ENCODE results near the gene FOXD1. TPM values are rescaled to one million over a fixed set of nuclear protein-coding genes. Genes with fewer than 3 reads are reported as not detected.

The FOXD1 gene
- polyA plus RNA-seq, 1 donor (not counting 4 experiments of a cell fraction or from before 2014, with no cell fraction given): 7.0 TPM

DNA sequence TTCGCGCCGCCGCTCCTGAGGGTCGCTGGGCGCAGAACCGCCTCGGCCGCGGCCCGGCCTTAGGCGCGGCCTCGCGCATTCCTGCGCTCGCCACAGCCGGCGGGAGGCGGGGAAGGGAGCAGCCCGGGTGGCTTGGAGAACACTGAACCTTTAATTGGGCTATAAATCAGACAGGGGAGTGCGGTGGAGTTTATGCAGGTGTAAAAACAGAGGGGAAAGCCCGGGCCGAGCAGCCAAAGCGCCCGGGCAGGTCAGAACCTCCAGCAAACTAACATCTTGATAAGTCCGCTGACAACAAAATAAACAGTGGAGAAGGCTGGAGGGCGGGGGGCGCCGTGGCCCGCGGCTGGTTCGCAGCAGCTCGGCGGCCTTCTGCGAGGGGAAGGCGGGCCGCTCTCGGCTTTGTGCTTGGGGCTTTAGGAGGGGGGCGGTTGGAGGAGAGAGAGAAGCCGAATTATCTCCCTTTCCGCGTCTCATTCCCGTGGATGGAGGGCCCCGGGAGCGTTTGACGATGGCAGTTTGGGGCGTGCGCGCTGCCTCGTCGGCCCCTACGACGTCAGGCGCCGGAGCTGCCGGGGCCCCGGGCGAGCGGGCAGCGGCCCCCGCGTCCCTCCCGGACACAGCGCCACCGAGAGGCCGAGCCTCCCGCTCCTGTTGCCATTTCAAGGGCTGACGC lies 11.3 kb downstream of the FOXD1 start:
- H3K4me3 ChIP-seq (ENCODE audit: control insufficient read depth in 2 of 3, extremely low read depth in 1 of 3, insufficient read depth in 2 of 3, low read depth in 1 of 3, low read length in 3 of 3): peak overlapping the region; percentile 20 to 47 (median 47)
- H4K20me1 ChIP-seq (ENCODE audit: control insufficient read depth, extremely low read depth, insufficient read depth, low read length): no peaks in the 10 kb centered on the region
- H2AFZ ChIP-seq (ENCODE audit: control insufficient read depth, low read length): peak overlapping the region; percentile 78
- FAIRE-seq: no peak
- no peak for DNase-seq (ENCODE audit: low read depth, low spot score)
- no peaks in the 10 kb centered on the region for H3K9me1 ChIP-seq (ENCODE audit: control insufficient read depth, extremely low read depth, insufficient read depth, low read length)
- peak overlapping the region; percentile 94 for H3K4me2 ChIP-seq (ENCODE audit: control insufficient read depth, extremely low read depth, insufficient read depth, low read depth, low read length)
- no peaks in the 10 kb centered on the region for H3K79me2 ChIP-seq (ENCODE audit: control insufficient read depth, insufficient read depth, low read length)
- H3K9ac ChIP-seq (ENCODE audit: control insufficient read depth, extremely low read depth, insufficient read depth, low read length): peak overlapping the region; percentile 69
- peaks cover 22% of the 10 kb centered on the region for H3K27me3 ChIP-seq (ENCODE audit: control insufficient read depth, extremely low read depth, insufficient read depth, low read length)
- H3K27ac ChIP-seq (ENCODE audit: control insufficient read depth, insufficient read depth, low read length): peak overlapping the region; percentile 38
- H3K4me1 ChIP-seq (ENCODE audit: control insufficient read depth, extremely low read depth, insufficient read depth, low read length): peaks cover 21% of the 10 kb centered on the region
- no peak for TF ChIP-seq EZH2 (IDR thresholded peaks at IDR 0.05; ENCODE audit: low read length)
- TF ChIP-seq, protein P1, sequence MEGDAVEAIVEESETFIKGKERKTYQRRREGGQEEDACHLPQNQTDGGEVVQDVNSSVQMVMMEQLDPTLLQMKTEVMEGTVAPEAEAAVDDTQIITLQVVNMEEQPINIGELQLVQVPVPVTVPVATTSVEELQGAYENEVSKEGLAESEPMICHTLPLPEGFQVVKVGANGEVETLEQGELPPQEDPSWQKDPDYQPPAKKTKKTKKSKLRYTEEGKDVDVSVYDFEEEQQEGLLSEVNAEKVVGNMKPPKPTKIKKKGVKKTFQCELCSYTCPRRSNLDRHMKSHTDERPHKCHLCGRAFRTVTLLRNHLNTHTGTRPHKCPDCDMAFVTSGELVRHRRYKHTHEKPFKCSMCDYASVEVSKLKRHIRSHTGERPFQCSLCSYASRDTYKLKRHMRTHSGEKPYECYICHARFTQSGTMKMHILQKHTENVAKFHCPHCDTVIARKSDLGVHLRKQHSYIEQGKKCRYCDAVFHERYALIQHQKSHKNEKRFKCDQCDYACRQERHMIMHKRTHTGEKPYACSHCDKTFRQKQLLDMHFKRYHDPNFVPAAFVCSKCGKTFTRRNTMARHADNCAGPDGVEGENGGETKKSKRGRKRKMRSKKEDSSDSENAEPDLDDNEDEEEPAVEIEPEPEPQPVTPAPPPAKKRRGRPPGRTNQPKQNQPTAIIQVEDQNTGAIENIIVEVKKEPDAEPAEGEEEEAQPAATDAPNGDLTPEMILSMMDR (optimal IDR thresholded peaks at IDR 0.05 in 1 of 3, IDR thresholded peaks at IDR 0.05 in 1 of 3, conservative IDR thresholded peaks at IDR 0.05 in 1 of 3; ENCODE audit: extremely low read depth in 1 of 3, insufficient read depth in 2 of 3, low read length in 3 of 3): peak; percentile 28 to 69 (median 61)
- H3K9me3 ChIP-seq (ENCODE audit: control insufficient read depth, low read depth, low read length): no peaks in the 10 kb centered on the region
- H3K36me3 ChIP-seq (ENCODE audit: control insufficient read depth in 2 of 2, extremely low read depth in 1 of 2, insufficient read depth in 2 of 2, low read length in 2 of 2): no peaks in the 10 kb centered on the region
- dilution Hi-C loops (cut with MboI; ENCODE audit: extremely low pct_ligation_motif_present, low sequenced_read_pairs): no loop called here

DNA sequence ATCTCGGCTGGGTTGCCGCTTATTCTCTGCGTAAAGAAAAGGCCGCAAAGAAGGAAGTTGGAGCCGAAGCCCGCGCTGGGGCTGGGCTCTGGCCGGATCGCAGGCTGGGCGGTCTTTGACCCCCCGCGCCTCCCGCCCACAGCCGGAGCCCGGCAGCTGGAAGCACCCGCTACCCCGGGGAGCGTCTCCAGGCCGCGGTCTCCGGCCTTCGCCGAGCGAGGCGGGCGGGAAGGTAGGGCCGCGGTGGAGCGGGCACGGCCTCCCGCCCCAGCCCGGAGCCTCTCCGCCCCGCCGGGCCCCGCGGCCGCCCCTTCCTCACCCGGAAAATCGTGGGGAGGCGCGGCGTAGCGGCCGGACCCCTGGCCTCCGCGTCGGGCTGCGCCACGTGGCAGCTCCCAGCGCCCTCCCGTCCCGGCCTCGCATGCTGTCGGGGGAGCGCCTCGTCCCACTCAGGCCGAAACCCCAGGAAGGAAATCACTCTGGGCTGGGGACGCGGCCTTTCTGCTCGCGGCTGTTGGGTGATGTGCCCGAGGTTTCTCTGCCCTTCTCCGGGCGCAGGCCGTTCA lies 12.0 kb downstream of the FOXD1 start:
- DNase-seq (ENCODE audit: low read depth, low spot score) (no peak), FAIRE-seq (no peak)
- Histone ChIP-seq H3K4me3 (ENCODE audit: control insufficient read depth in 2 of 3, extremely low read depth in 1 of 3, insufficient read depth in 2 of 3, low read depth in 1 of 3, low read length in 3 of 3) (peak overlapping the region; percentile 20 to 47 (median 40)), H3K79me2 (ENCODE audit: control insufficient read depth, insufficient read depth, low read length) (no peaks in the 10 kb centered on the region), H3K27ac (ENCODE audit: control insufficient read depth, insufficient read depth, low read length) (no peak overlapping the region), H3K4me2 (ENCODE audit: control insufficient read depth, extremely low read depth, insufficient read depth, low read depth, low read length) (peak overlapping the region; percentile 94), H3K9me1 (ENCODE audit: control insufficient read depth, extremely low read depth, insufficient read depth, low read length) (no peaks in the 10 kb centered on the region), H2AFZ (ENCODE audit: control insufficient read depth, low read length) (peak overlapping the region; percentile 78), H3K9me3 (ENCODE audit: control insufficient read depth, low read depth, low read length) (no peaks in the 10 kb centered on the region), H4K20me1 (ENCODE audit: control insufficient read depth, extremely low read depth, insufficient read depth, low read length) (no peaks in the 10 kb centered on the region), H3K9ac (ENCODE audit: control insufficient read depth, extremely low read depth, insufficient read depth, low read length) (peak overlapping the region; percentile 69), H3K4me1 (ENCODE audit: control insufficient read depth, extremely low read depth, insufficient read depth, low read length) (peaks cover 21% of the 10 kb centered on the region), H3K36me3 (ENCODE audit: control insufficient read depth in 2 of 2, extremely low read depth in 1 of 2, insufficient read depth in 2 of 2, low read length in 2 of 2) (no peaks in the 10 kb centered on the region), H3K27me3 (ENCODE audit: control insufficient read depth, extremely low read depth, insufficient read depth, low read length) (peaks cover 22% of the 10 kb centered on the region)
- dilution Hi-C loops (cut with MboI; ENCODE audit: extremely low pct_ligation_motif_present, low sequenced_read_pairs): no loop called here
- no peak for TF ChIP-seq EZH2 (IDR thresholded peaks at IDR 0.05; ENCODE audit: low read length)
- TF ChIP-seq, protein P1 (optimal IDR thresholded peaks at IDR 0.05 in 1 of 3, IDR thresholded peaks at IDR 0.05 in 1 of 3, conservative IDR thresholded peaks at IDR 0.05 in 1 of 3; ENCODE audit: extremely low read depth in 1 of 3, insufficient read depth in 2 of 3, low read length in 3 of 3): no peak

Measured in keratinocyte (primary cell).